GM12865 (cell line): Measurements from ENCODE around the gene REEP6.

Source experiments
- DNase-seq: peaks from one replicate; pipeline ENCODE4 v3.0.0; 2010; ENCODE audit warnings: low read depth
- H3K4me3 ChIP-seq: 2 replicates; pipeline ENCODE4 v1.5.1; 2011; ENCODE audit warnings: mild to moderate bottlenecking, low read depth, low read length, control low read depth
- CTCF ChIP-seq: IDR thresholded peaks from 2 replicates; pipeline ENCODE4 v1.5.1; 2011; ENCODE audit warnings: low read length, control low read depth, low read depth, inconsistent platforms; ENCODE audit not compliant: insufficient read depth; ENCODE audit errors: missing control alignments

Gene REEP6

GRCh38 chr19:1540365-1540925 lies 49.5 kb downstream of the REEP6 start:
- DNase-seq: no peak
- TF ChIP-seq CTCF: no peak
- H3K4me3 ChIP-seq: no peak overlapping the region
